Mesenchymal stem cell (in vitro differentiated cells and primary cell): Measurements from ENCODE around the gene ROBO1.

Source experiments
- DNase-seq: peaks from one replicate; pipeline ENCODE4 v3.0.0-alpha.2; 2013
- H2AFZ ChIP-seq: one replicate; pipeline ENCODE4 v1.6.1; 2013; ENCODE audit warnings: low read depth, mild to moderate bottlenecking, control low read depth, inconsistent platforms, low read length, moderate library complexity
- H2AK5ac ChIP-seq: 2 replicates; pipeline ENCODE4 v1.6.1; 2013; ENCODE audit warnings: low read length, moderate library complexity, mild to moderate bottlenecking, inconsistent platforms; ENCODE audit not compliant: severe bottlenecking
- H2BK120ac ChIP-seq: one replicate; pipeline ENCODE4 v1.6.1; 2013; ENCODE audit warnings: low read depth, mild to moderate bottlenecking, inconsistent platforms, low read length, moderate library complexity
- H2BK12ac ChIP-seq, 2 experiments: one replicate each; pipeline ENCODE4 v1.6.1; 2013; ENCODE audit warnings: inconsistent platforms in 2 of 2, low read length in 2 of 2, mild to moderate bottlenecking in 2 of 2, moderate library complexity in 2 of 2, control low read depth in 1 of 2
- H2BK15ac ChIP-seq: one replicate; pipeline ENCODE4 v1.6.1; 2013; ENCODE audit warnings: mild to moderate bottlenecking, low read depth, inconsistent platforms; ENCODE audit not compliant: poor library complexity, severe bottlenecking
- H2BK5ac ChIP-seq: 2 replicates; pipeline ENCODE4 v1.6.1; 2013; ENCODE audit warnings: low read depth, mild to moderate bottlenecking, low read length, control low read depth, inconsistent platforms; ENCODE audit not compliant: poor library complexity, severe bottlenecking
- H3K14ac ChIP-seq, 2 experiments: one replicate each; pipeline ENCODE4 v1.6.1; 2013; ENCODE audit warnings: inconsistent platforms in 2 of 2, low read length in 2 of 2, control low read depth in 1 of 2, mild to moderate bottlenecking in 1 of 2, moderate library complexity in 1 of 2
- H3K18ac ChIP-seq, 2 experiments: one replicate each; pipeline ENCODE4 v1.6.1; 2013; ENCODE audit warnings: inconsistent platforms in 2 of 2, low read length in 2 of 2, control low read depth in 1 of 2, low read depth in 1 of 2, mild to moderate bottlenecking in 1 of 2
- H3K23ac ChIP-seq, 2 experiments: one replicate each; pipeline ENCODE4 v1.6.1; 2013; ENCODE audit warnings: inconsistent platforms in 2 of 2, low read length in 2 of 2, mild to moderate bottlenecking in 2 of 2, moderate library complexity in 2 of 2, control low read depth in 1 of 2
- H3K27ac ChIP-seq: 2 replicates; pipeline ENCODE4 v1.5.1; 2013; ENCODE audit warnings: mild to moderate bottlenecking, moderate library complexity, low read length, control low read depth, inconsistent platforms; ENCODE audit not compliant: poor library complexity, severe bottlenecking
- H3K27me3 ChIP-seq, 2 experiments: 2 replicates each; pipeline versions ENCODE4 v1.6.1 to v1.7.0; 2013; ENCODE audit warnings: low read length in 2 of 2, mild to moderate bottlenecking in 2 of 2, moderate library complexity in 2 of 2, control low read depth in 1 of 2, inconsistent platforms in 1 of 2; ENCODE audit not compliant: control insufficient read depth in 1 of 2, insufficient read depth in 1 of 2
- H3K36me3 ChIP-seq, 2 experiments: 2 replicates each; pipeline versions ENCODE4 v1.6.1 to v1.7.0; 2013; ENCODE audit warnings: low read length in 2 of 2, control low read depth in 1 of 2, inconsistent platforms in 1 of 2, low read depth in 1 of 2, mild to moderate bottlenecking in 1 of 2; ENCODE audit not compliant: insufficient read depth in 2 of 2, control insufficient read depth in 1 of 2
- H3K4ac ChIP-seq, 2 experiments: one replicate each; pipeline ENCODE4 v1.6.1; 2013; ENCODE audit warnings: inconsistent platforms in 2 of 2, low read length in 2 of 2, mild to moderate bottlenecking in 2 of 2, moderate library complexity in 2 of 2, control low read depth in 1 of 2, low read depth in 1 of 2
- H3K4me1 ChIP-seq: 2 replicates; pipeline ENCODE4 v1.6.1; 2013; ENCODE audit warnings: low read depth, low read length, control low read depth; ENCODE audit not compliant: control insufficient read depth, insufficient read depth
- H3K4me2 ChIP-seq: 2 replicates; pipeline ENCODE4 v1.6.1; 2013; ENCODE audit warnings: low read length, mild to moderate bottlenecking, inconsistent platforms; ENCODE audit not compliant: poor library complexity, severe bottlenecking
- H3K4me3 ChIP-seq, 2 experiments: 2 replicates each; pipeline versions ENCODE4 v1.5.1 to v1.7.0; 2013; ENCODE audit warnings: low read length in 2 of 2, mild to moderate bottlenecking in 2 of 2, control low read depth in 1 of 2, low read depth in 1 of 2; ENCODE audit not compliant: insufficient read depth in 1 of 2
- H3K79me1 ChIP-seq: replicated peaks from 2 replicates; pipeline ENCODE4 v1.6.1; 2013; ENCODE audit warnings: mild to moderate bottlenecking, control low read depth, low read length, inconsistent platforms; ENCODE audit not compliant: poor library complexity, severe bottlenecking
- H3K9ac ChIP-seq: 2 replicates; pipeline ENCODE4 v1.7.0; 2013; ENCODE audit warnings: mild to moderate bottlenecking, low read length, moderate library complexity
- H3K9me3 ChIP-seq: 2 replicates; pipeline ENCODE4 v1.7.0; 2013; ENCODE audit warnings: mild to moderate bottlenecking, low read length; ENCODE audit not compliant: control insufficient read depth
- H4K8ac ChIP-seq: one replicate; pipeline ENCODE4 v1.6.1; 2013; ENCODE audit warnings: inconsistent platforms, mild to moderate bottlenecking, low read length, moderate library complexity
- H4K91ac ChIP-seq: one replicate; pipeline ENCODE4 v1.6.1; 2013; ENCODE audit warnings: mild to moderate bottlenecking, low read length, inconsistent platforms
- WGBS: methylation state at CpG from one replicate; pipeline ENCODE4 v1.1.7; 2013; ENCODE audit warnings: mixed read lengths; 5-methylcytosine and 5-hydroxymethylcytosine counted together

The ROBO1 gene

DNA sequence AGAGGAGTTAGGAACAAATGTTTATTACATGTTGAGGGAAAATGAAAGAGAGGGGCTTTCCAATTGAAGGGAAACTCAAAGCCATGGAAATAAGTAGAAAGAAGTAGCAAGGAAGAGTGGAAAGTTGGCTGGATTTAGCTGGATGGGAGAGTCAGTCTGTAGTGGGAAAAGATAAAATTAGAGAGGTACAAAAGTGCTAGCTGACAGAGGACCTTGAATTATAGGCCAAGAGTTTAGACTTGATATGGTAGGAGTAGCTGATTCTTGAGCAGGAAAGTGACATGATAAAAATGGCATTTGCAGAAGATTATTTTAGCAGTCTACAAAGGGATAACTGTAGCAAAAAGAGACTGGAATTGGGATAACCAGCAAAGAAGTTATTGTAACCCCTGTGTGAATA, 425.8 kb downstream of the ROBO1 start:
- no peak overlapping the region for H3K4me3 ChIP-seq
- H3K36me3 ChIP-seq, result no peaks in the 10 kb centered on the region
- H2AK5ac ChIP-seq, result no peak overlapping the region
- no peaks in the 10 kb centered on the region for H3K27me3 ChIP-seq
- DNase-seq, result no peak
- H3K23ac ChIP-seq, result no peak overlapping the region
- H2AFZ ChIP-seq, result no peak overlapping the region
- H3K79me1 ChIP-seq, result no peaks in the 10 kb centered on the region
- no peak overlapping the region for H4K91ac ChIP-seq
- no peak overlapping the region for H3K27ac ChIP-seq
- H2BK15ac ChIP-seq, result no peak overlapping the region
- H2BK12ac ChIP-seq, result no peak overlapping the region
- H3K4me1 ChIP-seq, result no peaks in the 10 kb centered on the region
- H3K4ac ChIP-seq, result no peak overlapping the region
- H3K4me2 ChIP-seq, result no peak overlapping the region
- no peaks in the 10 kb centered on the region for H3K9me3 ChIP-seq
- no peak overlapping the region for H2BK120ac ChIP-seq
- no peak overlapping the region for H3K14ac ChIP-seq
- no peak overlapping the region for H3K18ac ChIP-seq
- H4K8ac ChIP-seq, result no peak overlapping the region
- no peak overlapping the region for H2BK5ac ChIP-seq
- H3K9ac ChIP-seq, result no peak overlapping the region

DNA sequence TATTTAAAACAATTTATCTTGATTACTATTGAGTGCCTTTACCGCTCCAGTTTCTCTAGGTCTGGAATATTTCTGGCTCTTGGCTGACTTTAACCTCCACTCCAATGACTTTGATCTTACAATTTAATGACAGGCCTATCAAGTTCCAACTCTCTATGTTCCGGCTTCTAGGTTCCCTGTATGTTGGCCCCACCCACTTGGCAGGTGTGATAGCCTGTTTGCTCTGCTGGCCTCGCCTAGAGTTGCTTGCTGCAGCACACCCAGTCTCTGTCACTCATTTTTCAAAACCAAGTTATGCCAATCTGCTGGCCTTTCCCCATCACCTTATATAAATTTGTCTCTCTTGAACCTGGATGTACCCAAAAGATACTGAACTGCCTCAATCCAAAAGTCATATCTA, 428.0 kb downstream of the ROBO1 start:
- Histone ChIP-seq H3K9me3 (no peaks in the 10 kb centered on the region), H2AFZ (no peak overlapping the region), H3K36me3 (no peaks in the 10 kb centered on the region), H3K27ac (no peak overlapping the region), H4K8ac (no peak overlapping the region), H3K23ac (no peak overlapping the region), H2BK120ac (no peak overlapping the region), H3K18ac (no peak overlapping the region), H3K4me3 (no peak overlapping the region), H3K9ac (no peak overlapping the region), H2AK5ac (no peak overlapping the region), H2BK15ac (no peak overlapping the region), H3K4me1 (no peaks in the 10 kb centered on the region), H3K79me1 (no peaks in the 10 kb centered on the region), H2BK12ac (no peak overlapping the region), H3K4me2 (no peak overlapping the region), H4K91ac (no peak overlapping the region), H3K4ac (no peak overlapping the region), H3K27me3 (no peaks in the 10 kb centered on the region), H3K14ac (no peak overlapping the region), H2BK5ac (no peak overlapping the region)
- 90% methylated on average over 3 of the region's 3 CpGs for WGBS
- DNase-seq, result no peak

DNA sequence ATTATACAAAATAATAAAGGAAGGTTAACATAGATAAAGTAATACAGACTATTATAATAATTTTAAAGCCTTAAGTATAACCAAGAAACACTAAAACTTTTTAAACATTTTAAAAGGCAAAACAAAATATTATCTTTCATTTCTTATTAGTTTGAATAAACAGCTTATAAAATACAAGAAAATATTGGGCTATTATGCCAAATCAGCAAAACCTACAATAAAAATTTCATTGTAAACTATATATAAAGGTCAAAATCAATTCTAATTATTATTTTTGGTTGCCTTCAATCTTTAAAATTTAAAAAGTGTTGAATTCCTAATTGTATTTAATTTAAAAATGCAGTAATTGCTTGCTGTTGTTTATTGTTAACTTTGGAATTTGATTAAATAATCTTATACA, 430.0 kb downstream of the ROBO1 start:
- Histone ChIP-seq H2AFZ (no peak overlapping the region), H2AK5ac (no peak overlapping the region), H3K4me1 (no peaks in the 10 kb centered on the region), H2BK5ac (no peak overlapping the region), H3K18ac (no peak overlapping the region), H3K9ac (no peak overlapping the region), H3K4me2 (no peak overlapping the region), H2BK12ac (no peak overlapping the region), H3K9me3 (no peaks in the 10 kb centered on the region), H4K8ac (no peak overlapping the region), H3K79me1 (no peaks in the 10 kb centered on the region), H3K36me3 (no peaks in the 10 kb centered on the region), H2BK120ac (no peak overlapping the region), H4K91ac (no peak overlapping the region), H3K23ac (no peak overlapping the region), H3K27me3 (no peaks in the 10 kb centered on the region), H3K14ac (no peak overlapping the region), H2BK15ac (no peak overlapping the region), H3K27ac (no peak overlapping the region), H3K4me3 (no peak overlapping the region), H3K4ac (no peak overlapping the region)
- DNase-seq, result no peak

DNA sequence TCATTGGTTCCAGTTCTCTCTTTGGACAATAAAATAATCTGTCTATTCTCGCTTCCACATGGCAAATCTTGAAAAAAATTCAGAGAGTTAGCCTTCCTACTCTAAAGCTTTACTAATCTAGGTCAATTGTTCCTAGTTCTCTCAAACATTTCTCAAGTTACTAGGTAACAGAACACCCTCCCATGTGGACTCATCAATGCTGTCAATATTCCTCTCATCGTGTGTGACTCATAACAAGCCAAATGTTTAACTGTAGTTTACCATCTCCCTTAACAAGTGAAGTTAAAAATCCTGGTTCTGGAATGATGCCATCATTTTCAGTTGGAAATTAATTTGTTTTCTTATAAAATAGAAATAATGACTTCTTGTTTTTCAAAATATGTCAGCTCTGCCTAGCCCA, 438.6 kb downstream of the ROBO1 start:
- Histone ChIP-seq H3K14ac (no peak overlapping the region), H3K79me1 (no peaks in the 10 kb centered on the region), H2AFZ (no peak overlapping the region), H2BK15ac (no peak overlapping the region), H3K27me3 (no peaks in the 10 kb centered on the region), H2BK12ac (no peak overlapping the region), H3K9ac (no peak overlapping the region), H3K27ac (no peak overlapping the region), H3K18ac (no peak overlapping the region), H3K4me1 (no peaks in the 10 kb centered on the region), H3K4me2 (no peak overlapping the region), H2BK5ac (no peak overlapping the region), H2AK5ac (no peak overlapping the region), H3K23ac (no peak overlapping the region), H3K9me3 (no peaks in the 10 kb centered on the region), H3K4ac (no peak overlapping the region), H3K36me3 (no peaks in the 10 kb centered on the region), H2BK120ac (no peak overlapping the region), H4K8ac (no peak overlapping the region), H3K4me3 (no peak overlapping the region), H4K91ac (no peak overlapping the region)
- 91% methylated on average over 2 of the region's 2 CpGs for WGBS
- DNase-seq, result no peak
